HCT116 (cell line): ENCODE data around the gene ARFGAP1.

Source experiments
- POLR2A ChIP-seq: IDR thresholded peaks from 2 replicates; pipeline ENCODE4 v1.7.0; 2011; ENCODE audit warnings: borderline replicate concordance; ENCODE audit not compliant: insufficient read depth, insufficient read length; ENCODE audit errors: extremely low read depth
- POLR2AphosphoS5 ChIP-seq: IDR thresholded peaks from 2 replicates; pipeline ENCODE4 v1.6.1; 2011; ENCODE audit warnings: mild to moderate bottlenecking, low read depth, low read length, moderate library complexity
- SIN3A ChIP-seq: IDR thresholded peaks from 2 replicates; pipeline ENCODE4 v1.6.1; 2012; ENCODE audit warnings: low read depth
- SP1 ChIP-seq: IDR thresholded peaks from 2 replicates; pipeline ENCODE4 v1.6.1; 2012; ENCODE audit warnings: low read depth
- YY1 ChIP-seq: IDR thresholded peaks from 2 replicates; pipeline ENCODE4 v1.6.1; 2011; ENCODE audit warnings: low read length, low read depth, moderate library complexity, mild to moderate bottlenecking; ENCODE audit not compliant: insufficient replicate concordance; ENCODE audit errors: extremely low read depth
- TF ChIP-seq, protein P1 (sequence below), 3 experiments: fragments of 200-600 bp in 1 of 3; sonication (generic) in 1 of 3; IDR thresholded peaks in 2 of 3; conservative IDR thresholded peaks in 1 of 3; 2 replicates each; pipeline ENCODE4 v1.5.1; 2012 to 2017; ENCODE audit warnings: low read depth in 2 of 3, low read length in 2 of 3, antibody characterized with exemption in 1 of 3, borderline replicate concordance in 1 of 3, control low read depth in 1 of 3, mild to moderate bottlenecking in 1 of 3, mixed read lengths in 1 of 3, mixed run types in 1 of 3, moderate library complexity in 1 of 3; ENCODE audit not compliant: insufficient read depth in 1 of 3

GRCh38 chr20:63330084-63330760 lies 57.6 kb downstream of the ARFGAP1 start:
- TF ChIP-seq SIN3A (no peak), POLR2AphosphoS5 (no peak), POLR2A (no peak), YY1 (no peak), SP1 (no peak)
- TF ChIP-seq, protein P1, sequence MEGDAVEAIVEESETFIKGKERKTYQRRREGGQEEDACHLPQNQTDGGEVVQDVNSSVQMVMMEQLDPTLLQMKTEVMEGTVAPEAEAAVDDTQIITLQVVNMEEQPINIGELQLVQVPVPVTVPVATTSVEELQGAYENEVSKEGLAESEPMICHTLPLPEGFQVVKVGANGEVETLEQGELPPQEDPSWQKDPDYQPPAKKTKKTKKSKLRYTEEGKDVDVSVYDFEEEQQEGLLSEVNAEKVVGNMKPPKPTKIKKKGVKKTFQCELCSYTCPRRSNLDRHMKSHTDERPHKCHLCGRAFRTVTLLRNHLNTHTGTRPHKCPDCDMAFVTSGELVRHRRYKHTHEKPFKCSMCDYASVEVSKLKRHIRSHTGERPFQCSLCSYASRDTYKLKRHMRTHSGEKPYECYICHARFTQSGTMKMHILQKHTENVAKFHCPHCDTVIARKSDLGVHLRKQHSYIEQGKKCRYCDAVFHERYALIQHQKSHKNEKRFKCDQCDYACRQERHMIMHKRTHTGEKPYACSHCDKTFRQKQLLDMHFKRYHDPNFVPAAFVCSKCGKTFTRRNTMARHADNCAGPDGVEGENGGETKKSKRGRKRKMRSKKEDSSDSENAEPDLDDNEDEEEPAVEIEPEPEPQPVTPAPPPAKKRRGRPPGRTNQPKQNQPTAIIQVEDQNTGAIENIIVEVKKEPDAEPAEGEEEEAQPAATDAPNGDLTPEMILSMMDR (IDR thresholded peaks at IDR 0.05 in 2 of 3, conservative IDR thresholded peaks at IDR 0.05 in 1 of 3; ENCODE audit: borderline replicate concordance in 1 of 3, insufficient read depth in 1 of 3, low read depth in 2 of 3, low read length in 2 of 3), result no peak
